Testis (tissue), 2 donors: ENCODE data around the gene PMEL.

Experiments
- POLR2A ChIP-seq: fragments of 450-650 bp; IDR thresholded peaks from one replicate; pipeline ENCODE4 v1.6.1; 2017; ENCODE audit warnings: antibody characterized with exemption, mild to moderate bottlenecking, moderate library complexity
- TF ChIP-seq, protein P1 (sequence below), 3 experiments: fragments of 450-650 bp in 2 of 3; fragments of 200-600 bp in 1 of 3; sonication (generic) in 1 of 3; IDR thresholded peaks; one replicate each; pipeline ENCODE4 v1.5.1; 2016 to 2019; ENCODE audit warnings: antibody characterized with exemption in 3 of 3, mild to moderate bottlenecking in 2 of 3, moderate library complexity in 1 of 3

GRCh38 chr12:55912908-55913307 is 52.9 kb downstream of the PMEL start:
- TF ChIP-seq, protein P1, sequence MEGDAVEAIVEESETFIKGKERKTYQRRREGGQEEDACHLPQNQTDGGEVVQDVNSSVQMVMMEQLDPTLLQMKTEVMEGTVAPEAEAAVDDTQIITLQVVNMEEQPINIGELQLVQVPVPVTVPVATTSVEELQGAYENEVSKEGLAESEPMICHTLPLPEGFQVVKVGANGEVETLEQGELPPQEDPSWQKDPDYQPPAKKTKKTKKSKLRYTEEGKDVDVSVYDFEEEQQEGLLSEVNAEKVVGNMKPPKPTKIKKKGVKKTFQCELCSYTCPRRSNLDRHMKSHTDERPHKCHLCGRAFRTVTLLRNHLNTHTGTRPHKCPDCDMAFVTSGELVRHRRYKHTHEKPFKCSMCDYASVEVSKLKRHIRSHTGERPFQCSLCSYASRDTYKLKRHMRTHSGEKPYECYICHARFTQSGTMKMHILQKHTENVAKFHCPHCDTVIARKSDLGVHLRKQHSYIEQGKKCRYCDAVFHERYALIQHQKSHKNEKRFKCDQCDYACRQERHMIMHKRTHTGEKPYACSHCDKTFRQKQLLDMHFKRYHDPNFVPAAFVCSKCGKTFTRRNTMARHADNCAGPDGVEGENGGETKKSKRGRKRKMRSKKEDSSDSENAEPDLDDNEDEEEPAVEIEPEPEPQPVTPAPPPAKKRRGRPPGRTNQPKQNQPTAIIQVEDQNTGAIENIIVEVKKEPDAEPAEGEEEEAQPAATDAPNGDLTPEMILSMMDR (IDR thresholded peaks at IDR 0.05): no peak
- TF ChIP-seq POLR2A: no peak
